Hepatocyte (in vitro differentiated cells): ENCODE measurements around the gene ZNF83. TPM values are rescaled to one million over a fixed set of nuclear protein-coding genes. Genes with fewer than 3 reads are reported as not detected.

Source experiments
- DNase-seq: peaks from one replicate; pipeline ENCODE4 v3.0.0-alpha.2; 2016; ENCODE audit warnings: low spot score
- H2AFZ ChIP-seq: fragments of 200-600 bp; sonication (generic); 2 replicates; pipeline ENCODE4 v1.6.0; 2016; ENCODE audit warnings: antibody characterized with exemption, mild to moderate bottlenecking
- H3K27ac ChIP-seq: fragments of 200-600 bp; sonication (generic); 2 replicates; pipeline ENCODE4 v1.5.1; 2016; ENCODE audit warnings: mild to moderate bottlenecking
- H3K27me3 ChIP-seq: fragments of 200-600 bp; sonication (generic); 2 replicates; pipeline ENCODE4 v1.6.1; 2016
- H3K36me3 ChIP-seq: fragments of 200-600 bp; sonication (generic); replicated peaks from 2 replicates; pipeline ENCODE4 v1.5.1; 2016; ENCODE audit warnings: low read depth; ENCODE audit not compliant: insufficient read depth
- H3K4me1 ChIP-seq: fragments of 200-600 bp; sonication (generic); 2 replicates; pipeline ENCODE4 v1.5.1; 2016; ENCODE audit warnings: mild to moderate bottlenecking, moderate library complexity; ENCODE audit not compliant: insufficient read depth
- H3K4me2 ChIP-seq: fragments of 200-600 bp; sonication (generic); 2 replicates; pipeline ENCODE4 v1.6.0; 2016
- H3K4me3 ChIP-seq: fragments of 200-600 bp; sonication (generic); 2 replicates; pipeline ENCODE4 v1.5.1; 2016; ENCODE audit warnings: mild to moderate bottlenecking
- H3K79me2 ChIP-seq: fragments of 200-600 bp; sonication (generic); 2 replicates; pipeline ENCODE4 v1.6.0; 2017; ENCODE audit warnings: mild to moderate bottlenecking
- H3K9me2 ChIP-seq: fragments of 200-600 bp; sonication (generic); replicated peaks from 2 replicates; pipeline ENCODE4 v1.6.0; 2017; ENCODE audit warnings: mild to moderate bottlenecking; ENCODE audit not compliant: insufficient read depth
- H3K9me3 ChIP-seq: fragments of 200-600 bp; sonication (generic); 2 replicates; pipeline ENCODE4 v1.5.1; 2016; ENCODE audit warnings: low read depth, mild to moderate bottlenecking
- H4K20me1 ChIP-seq: fragments of 200-600 bp; sonication (generic); 2 replicates; pipeline ENCODE4 v1.6.0; 2016; ENCODE audit warnings: mild to moderate bottlenecking; ENCODE audit not compliant: insufficient read depth, poor library complexity, severe bottlenecking
- CTCF ChIP-seq: fragments of 200-600 bp; sonication (generic); IDR thresholded peaks from 2 replicates; pipeline ENCODE4 v1.5.1; 2016; ENCODE audit warnings: antibody characterized with exemption, mild to moderate bottlenecking; ENCODE audit not compliant: poor library complexity
- EZH2 ChIP-seq: fragments of 200-600 bp; sonication (generic); IDR thresholded peaks from 2 replicates; pipeline ENCODE4 v1.6.1; 2016; ENCODE audit warnings: antibody characterized with exemption, mild to moderate bottlenecking, borderline replicate concordance
- EZH2phosphoT487 ChIP-seq: fragments of 200-600 bp; sonication (generic); IDR thresholded peaks from one replicate; pipeline ENCODE4 v1.6.1; 2018; ENCODE audit warnings: antibody characterized with exemption, mild to moderate bottlenecking, low read depth, moderate library complexity; ENCODE audit not compliant: unreplicated experiment, severe bottlenecking
- WGBS: methylation state at CpG from one replicate; pipeline ENCODE4 v1.1.6; 2016; ENCODE audit warnings: low lambda C conversion rate; ENCODE audit errors: missing lambda C conversion rate; 5-methylcytosine and 5-hydroxymethylcytosine counted together
- polyA plus RNA-seq: library from polyadenylated mRNA; unstranded; fragments of >200 nt; fragmentation: Nextera tagmentation; extraction: Ambion mirVana; gene quantifications from 2 replicates; pipeline ENCODE4 v1.2.1, GENCODE V29; 2016
- total RNA-seq: library from RNA; depleted of rRNA; stranded (reverse); fragments of >200 nt; gene quantifications from 2 replicates; pipeline ENCODE4 v1.2.3, GENCODE V29; 2014

ZNF83 gene
- total and polyA plus RNA-seq, 2 experiments from 2014 or later: 32.6 to 55.8 TPM

GRCh38 chr19:52648336-52649016 lies 10.3 kb upstream of the ZNF83 start:
- H3K9me2 ChIP-seq: no peaks in the 10 kb centered on the region
- H4K20me1 ChIP-seq: no peaks in the 10 kb centered on the region
- H3K36me3 ChIP-seq: no peaks in the 10 kb centered on the region
- no peak overlapping the region for H3K27ac ChIP-seq
- TF ChIP-seq EZH2 (no peak), CTCF (no peak), EZH2phosphoT487 (no peak)
- no peak for DNase-seq
- H3K9me3 ChIP-seq: no peaks in the 10 kb centered on the region
- no peak overlapping the region for H2AFZ ChIP-seq
- no peaks in the 10 kb centered on the region for H3K79me2 ChIP-seq
- H3K27me3 ChIP-seq: no peaks in the 10 kb centered on the region
- WGBS: 79% methylated on average over 4 of the region's 4 CpGs
- H3K4me1 ChIP-seq: no peaks in the 10 kb centered on the region
- H3K4me2 ChIP-seq: no peak overlapping the region
- no peak overlapping the region for H3K4me3 ChIP-seq

- Histone ChIP-seq H2AFZ (no peak overlapping the region), H3K79me2 (no peaks in the 10 kb centered on the region), H3K27me3 (no peaks in the 10 kb centered on the region), H3K27ac (no peak overlapping the region), H4K20me1 (no peaks in the 10 kb centered on the region), H3K36me3 (no peaks in the 10 kb centered on the region), H3K4me1 (no peaks in the 10 kb centered on the region), H3K9me3 (no peaks in the 10 kb centered on the region), H3K9me2 (no peaks in the 10 kb centered on the region), H3K4me2 (no peak overlapping the region), H3K4me3 (no peak overlapping the region)
- TF ChIP-seq EZH2phosphoT487 (no peak), EZH2 (no peak), CTCF (no peak)
- no peak for DNase-seq
- WGBS: 100% methylated on average over 1 of the region's 1 CpG
Measured at GRCh38 chr19:52646571-52647217, 8.5 kb upstream of the ZNF83 start.

GRCh38 chr19:52640916-52641315 lies 2.8 kb upstream of the ZNF83 start:
- WGBS: 71% methylated on average over 14 of the region's 14 CpGs
- TF ChIP-seq CTCF (no peak), EZH2 (no peak), EZH2phosphoT487 (no peak)

More at GRCh38 chr19:52640916-52641315, 2.8 kb upstream of the ZNF83 start:
- Histone ChIP-seq H3K9me2 (no peaks in the 10 kb centered on the region), H3K27ac (peak overlapping the region; percentile 57), H3K9me3 (no peaks in the 10 kb centered on the region), H3K79me2 (peaks cover 12% of the 10 kb centered on the region), H3K4me1 (peaks cover 5% of the 10 kb centered on the region), H3K27me3 (no peaks in the 10 kb centered on the region), H3K4me3 (no peak overlapping the region), H2AFZ (no peak overlapping the region), H3K4me2 (no peak overlapping the region), H4K20me1 (no peaks in the 10 kb centered on the region), H3K36me3 (no peaks in the 10 kb centered on the region)
- DNase-seq: peak; percentile 33
